CD4-positive, alpha-beta T cell (primary cell): ENCODE results near the gene ADARB2. TPM values are rescaled to one million over a fixed set of nuclear protein-coding genes. Genes with fewer than 3 reads are reported as not detected.
"Not testable (repeated sequence)": the region's sequence is repeated elsewhere in the genome, so short reads cannot be mapped to it uniquely, and the experiment has no call there.

Experiments used
- ATAC-seq: fragments of 200-7000 bp; cut with Tn5 transposase; one replicate; pipeline ENCODE4 v1.10.0; 2022; ENCODE audit warnings: mild to moderate bottlenecking; ENCODE audit not compliant: poor library complexity
- CTCF ChIA-PET: fragments of 350-600 bp; sonication (Branson Sonifier 250); formaldehyde crosslinking; loops from one replicate; lab custom pipeline; 2021; ENCODE audit warnings: antibody characterized with exemption, inconsistent platforms; lab: Charles Lee
- POLR2A ChIA-PET: fragments of 350-600 bp; sonication (Branson Sonifier 250); formaldehyde crosslinking; loops from one replicate; lab custom pipeline; 2021; ENCODE audit warnings: antibody characterized with exemption, inconsistent platforms; lab: Charles Lee
- DNase-seq, 14 experiments: peaks; one replicate each; pipeline ENCODE4 v3.0.0-alpha.2; 2013 to 2020; ENCODE audit warnings: mixed read lengths in 2 of 14
- H3K27ac ChIP-seq, 2 donors: one replicate each; pipeline versions ENCODE4 v1.5.1 to v1.7.0; 2013; ENCODE audit warnings: low read length in 2 of 2, low read depth in 1 of 2, mild to moderate bottlenecking in 1 of 2
- H3K27me3 ChIP-seq, 2 experiments: 1 replicate in 1 of 2; 2 replicates in 1 of 2; pipeline versions ENCODE4 v1.6.1 to v1.7.0; 2013; ENCODE audit warnings: low read length in 2 of 2, control low read depth in 1 of 2, mild to moderate bottlenecking in 1 of 2, moderate library complexity in 1 of 2; ENCODE audit not compliant: insufficient read depth in 2 of 2, control insufficient read depth in 1 of 2
- H3K36me3 ChIP-seq: one replicate; pipeline ENCODE4 v1.6.1; 2013; ENCODE audit warnings: low read length, control low read depth; ENCODE audit not compliant: insufficient read depth
- H3K4me1 ChIP-seq: one replicate; pipeline ENCODE4 v1.6.1; 2013; ENCODE audit warnings: low read length, control low read depth; ENCODE audit not compliant: insufficient read depth
- H3K4me3 ChIP-seq: one replicate; pipeline ENCODE4 v1.5.1; 2013; ENCODE audit warnings: mild to moderate bottlenecking, low read length, moderate library complexity
- H3K9me3 ChIP-seq, 2 experiments: 1 replicate in 1 of 2; 2 replicates in 1 of 2; pipeline versions ENCODE4 v1.6.1 to v1.7.0; 2013; ENCODE audit warnings: low read length in 2 of 2, mild to moderate bottlenecking in 2 of 2, control low read depth in 1 of 2, moderate library complexity in 1 of 2; ENCODE audit not compliant: control insufficient read depth in 1 of 2, insufficient read depth in 1 of 2
- H3K27ac Mint-ChIP-seq: one replicate; pipeline ENCODE4 v1.8.0; 2020; ENCODE audit warnings: mixed read lengths
- H3K27me3 Mint-ChIP-seq: one replicate; pipeline ENCODE4 v1.8.0; 2021; ENCODE audit warnings: mixed read lengths
- H3K36me3 Mint-ChIP-seq: one replicate; pipeline ENCODE4 v1.8.0; 2021; ENCODE audit warnings: low read depth, mixed read lengths
- H3K4me1 Mint-ChIP-seq: one replicate; pipeline ENCODE4 v1.8.0; 2021; ENCODE audit warnings: low read depth, mixed read lengths
- H3K4me3 Mint-ChIP-seq: one replicate; pipeline ENCODE4 v1.8.0; 2020; ENCODE audit warnings: mild to moderate bottlenecking, mixed read lengths
- H3K9me3 Mint-ChIP-seq: one replicate; pipeline ENCODE4 v1.8.0; 2020; ENCODE audit warnings: mixed read lengths
- CTCF ChIP-seq: fragments of 200-600 bp; IDR thresholded peaks from one replicate; pipeline ENCODE4 v1.8.0; 2022; ENCODE audit warnings: antibody characterized with exemption, mild to moderate bottlenecking
- intact Hi-C, 2 experiments: fragments of 100-400 bp; cut with DNase I in 1 of 2; cut with micrococcal nuclease in 1 of 2; formaldehyde crosslinking; loops; one replicate each; pipeline versions ENCODE4 v1.15.1 to v1.9.0; 2023 to 2025; cut with DNase I, micrococcal nuclease
- total RNA-seq, 174 experiments: library from RNA in 2 of 174; stranded (reverse) in 2 of 174; gene quantifications; one replicate each; pipeline ENCODE4 v1.2.3 and lab custom pipeline; 2021 to 2026

The ADARB2 gene
- total RNA-seq, 2 experiments from 2014 or later = 0.14 TPM; not detected in 1

GRCh38 chr10:1229116-1229515 is 508.2 kb downstream of the ADARB2 start:
- H3K27ac ChIP-seq = no peak overlapping the region
- Mint-ChIP-seq H3K4me3 (no peak overlapping the region), H3K27me3 (peaks cover 5% of the 10 kb centered on the region), H3K27ac (no peak overlapping the region), H3K9me3 (peaks cover 3% of the 10 kb centered on the region), H3K36me3 (no peaks in the 10 kb centered on the region), H3K4me1 (no peaks in the 10 kb centered on the region)
- DNase-seq (peak in 1 of 14 experiments; percentile 0), ATAC-seq (no peak)
- no peaks in the 10 kb centered on the region for H3K9me3 ChIP-seq
- no peak for TF ChIP-seq CTCF
- H3K27me3 ChIP-seq = peaks cover 0 to 2% of the 10 kb centered on the region in 2 experiments
- ChIA-PET POLR2A (no interaction called here), CTCF (no interaction called here)
- H3K36me3 ChIP-seq = no peaks in the 10 kb centered on the region
- intact Hi-C loops = no loop called here
- no peak overlapping the region for H3K4me3 ChIP-seq
- H3K4me1 ChIP-seq = no peaks in the 10 kb centered on the region

- Histone ChIP-seq H3K4me3 (no peak overlapping the region), H3K4me1 (no peaks in the 10 kb centered on the region), H3K27me3 (peaks cover 0 to 2% of the 10 kb centered on the region in 2 experiments), H3K27ac (no peak overlapping the region), H3K36me3 (no peaks in the 10 kb centered on the region), H3K9me3 (no peaks in the 10 kb centered on the region)
- no peak for ATAC-seq
- peaks cover 3% of the 10 kb centered on the region for H3K9me3 Mint-ChIP-seq
- no peak overlapping the region for H3K27ac Mint-ChIP-seq
- peak in 1 of 14 experiments; percentile 1 for DNase-seq
- no peak overlapping the region for H3K4me3 Mint-ChIP-seq
- TF ChIP-seq CTCF = no peak
- H3K27me3 Mint-ChIP-seq = peaks cover 5% of the 10 kb centered on the region
- no peaks in the 10 kb centered on the region for H3K4me1 Mint-ChIP-seq
- CTCF ChIA-PET = no interaction called here
- POLR2A ChIA-PET = no interaction called here
- intact Hi-C loops = no loop called here
- no peaks in the 10 kb centered on the region for H3K36me3 Mint-ChIP-seq
Measured at GRCh38 chr10:1228467-1228975, 508.8 kb downstream of the ADARB2 start.

GRCh38 chr10:1227510-1228402 is 509.6 kb downstream of the ADARB2 start:
- ChIA-PET CTCF (no interaction called here), POLR2A (no interaction called here)
- no peaks in the 10 kb centered on the region for H3K4me1 ChIP-seq

GRCh38 chr10:1226907-1227306 is 510.4 kb downstream of the ADARB2 start:
- DNase-seq, H3K4me1 ChIP-seq, H3K27me3 Mint-ChIP-seq, H3K4me1 Mint-ChIP-seq, CTCF ChIA-PET, ATAC-seq, H3K27ac ChIP-seq, H3K27ac Mint-ChIP-seq, intact Hi-C loops, H3K4me3 Mint-ChIP-seq, H3K27me3 ChIP-seq, H3K36me3 Mint-ChIP-seq, H3K36me3 ChIP-seq, H3K9me3 Mint-ChIP-seq, H3K4me3 ChIP-seq, POLR2A ChIA-PET, H3K9me3 ChIP-seq: not testable (repeated sequence)

More at GRCh38 chr10:1227510-1228402, 509.6 kb downstream of the ADARB2 start:
- H3K36me3 Mint-ChIP-seq = no peaks in the 10 kb centered on the region
- no peaks in the 10 kb centered on the region for H3K4me1 Mint-ChIP-seq
- H3K4me3 Mint-ChIP-seq = no peak overlapping the region
- no peaks in the 10 kb centered on the region for H3K36me3 ChIP-seq
- no peak overlapping the region for H3K27ac ChIP-seq
- DNase-seq (no peak), ATAC-seq (no peak)
- intact Hi-C loops = no loop called here
- no peak overlapping the region for H3K27ac Mint-ChIP-seq
- H3K27me3 ChIP-seq = peaks cover 0 to 2% of the 10 kb centered on the region in 2 experiments
- peaks cover 3% of the 10 kb centered on the region for H3K9me3 Mint-ChIP-seq
- H3K4me3 ChIP-seq = no peak overlapping the region
- no peaks in the 10 kb centered on the region for H3K9me3 ChIP-seq
- no peak for TF ChIP-seq CTCF
- H3K27me3 Mint-ChIP-seq = peaks cover 5% of the 10 kb centered on the region

- H3K4me3 Mint-ChIP-seq, CTCF ChIA-PET, H3K27me3 ChIP-seq, DNase-seq, H3K27me3 Mint-ChIP-seq, H3K36me3 ChIP-seq, H3K27ac ChIP-seq, intact Hi-C loops, ATAC-seq, H3K4me3 ChIP-seq, H3K4me1 ChIP-seq, H3K4me1 Mint-ChIP-seq, H3K9me3 Mint-ChIP-seq, H3K27ac Mint-ChIP-seq, H3K36me3 Mint-ChIP-seq, POLR2A ChIA-PET: not testable (repeated sequence)
- peaks cover 0 to 18% of the 10 kb centered on the region in 2 experiments for H3K9me3 ChIP-seq
Measured at GRCh38 chr10:1219874-1220273, 517.5 kb downstream of the ADARB2 start.
